Activated CD8-positive, alpha-beta memory T cell treated with anti-CD3 and anti-CD28 coated beads for 48 hours (primary cell): Measurements from ENCODE around the gene SPTBN2.
A peak's percentile ranks its signal among the peaks of the same experiment; 100 is the strongest.

Experiments
- DNase-seq, 3 experiments: peaks; one replicate each; pipeline ENCODE4 v3.0.0-alpha.2; 2020; ENCODE audit warnings: low read depth in 2 of 3, low spot score in 2 of 3

Gene SPTBN2

GRCh38 chr11:66704659-66705360 lies 24.2 kb downstream of the SPTBN2 start:
- no peak for DNase-seq

GRCh38 chr11:66701432-66702240 lies 27.4 kb downstream of the SPTBN2 start:
- DNase-seq = no peak

GRCh38 chr11:66700742-66701141 lies 28.3 kb downstream of the SPTBN2 start:
- DNase-seq = no peak

GRCh38 chr11:66700337-66700736 lies 28.7 kb downstream of the SPTBN2 start:
- DNase-seq = no peak

- DNase-seq = no peak
Observed at GRCh38 chr11:66698491-66698890, 30.5 kb downstream of the SPTBN2 start.

- DNase-seq = no peak
Observed at GRCh38 chr11:66697988-66698387, 31.0 kb downstream of the SPTBN2 start.

GRCh38 chr11:66696146-66696545 lies 32.9 kb downstream of the SPTBN2 start:
- DNase-seq = no peak

GRCh38 chr11:66694732-66695207 lies 34.2 kb downstream of the SPTBN2 start:
- DNase-seq = peak; percentile 42 to 80 (median 75)

- no peak for DNase-seq
Observed at GRCh38 chr11:66694056-66694410, 35.0 kb downstream of the SPTBN2 start.

- no peak for DNase-seq
Observed at GRCh38 chr11:66693356-66694055, 35.5 kb downstream of the SPTBN2 start.

- DNase-seq = no peak
Observed at GRCh38 chr11:66692871-66693331, 36.1 kb downstream of the SPTBN2 start.

- DNase-seq = no peak
Observed at GRCh38 chr11:66692446-66692845, 36.6 kb downstream of the SPTBN2 start.

- DNase-seq = no peak
Observed at GRCh38 chr11:66691311-66691980, 37.6 kb downstream of the SPTBN2 start.

- no peak for DNase-seq
Observed at GRCh38 chr11:66689661-66690590, 39.1 kb downstream of the SPTBN2 start.

- DNase-seq = no peak
Observed at GRCh38 chr11:66688561-66689534, 40.2 kb downstream of the SPTBN2 start.

GRCh38 chr11:66687831-66688281 lies 41.2 kb downstream of the SPTBN2 start:
- no peak for DNase-seq

GRCh38 chr11:66686801-66687750 lies 41.9 kb downstream of the SPTBN2 start:
- DNase-seq = no peak
